K562 (cell line): Measurements from ENCODE around the gene HMX1.

ENCODE experiments used
- ATF6 ChIP-seq: sonication (generic); formaldehyde crosslinking; IDR thresholded peaks from 2 replicates; pipeline ENCODE4 v1.4.0; 2020; ENCODE audit warnings: mild to moderate bottlenecking, missing genetic modification reagents
- CTCF ChIP-seq, 3 experiments: IDR thresholded peaks in 2 of 3; conservative IDR thresholded peaks in 1 of 3; 2 replicates each; pipeline ENCODE4 v1.5.1; 2011 to 2012; ENCODE audit warnings: low read length in 3 of 3, mild to moderate bottlenecking in 3 of 3, control low read depth in 2 of 3, improper control_type of control experiment in 1 of 3, inconsistent platforms in 1 of 3, low read depth in 1 of 3, mixed read lengths in 1 of 3, moderate library complexity in 1 of 3; ENCODE audit not compliant: insufficient read depth in 2 of 3
- E2F4 ChIP-seq: sonication (generic); formaldehyde crosslinking; IDR thresholded peaks from 2 replicates; pipeline ENCODE4 v1.8.0; 2022; ENCODE audit warnings: mild to moderate bottlenecking, low read depth, missing genetic modification reagents
- MYC ChIP-seq, 2 experiments: fragments of 250-450 bp in 1 of 2; sonication (Bioruptor Pico) in 1 of 2; IDR thresholded peaks; 2 replicates each; pipeline versions ENCODE4 v1.5.1 to v1.6.1; 2012 to 2021; ENCODE audit warnings: low read depth in 2 of 2, borderline replicate concordance in 1 of 2, improper control_type of control experiment in 1 of 2, low read length in 1 of 2, mild to moderate bottlenecking in 1 of 2, moderate library complexity in 1 of 2
- TAF1 ChIP-seq: IDR thresholded peaks from 2 replicates; pipeline ENCODE4 v1.6.1; 2011; ENCODE audit warnings: mild to moderate bottlenecking, low read length, moderate library complexity; ENCODE audit not compliant: insufficient read depth, control insufficient read depth, severe bottlenecking; ENCODE audit errors: extremely low read depth
- TSHZ1 ChIP-seq: fragments of 250-450 bp; sonication (Bioruptor Pico); IDR thresholded peaks from 2 replicates; pipeline ENCODE4 v1.4.0; 2020; ENCODE audit warnings: mild to moderate bottlenecking, moderate library complexity

- TF ChIP-seq ATF6 (CRISPR knock-in tag) (no peak), CTCF (IDR thresholded peaks at IDR 0.05 in 2 of 3, conservative IDR thresholded peaks at IDR 0.05 in 1 of 3; ENCODE audit: insufficient read depth in 2 of 3, low read depth in 1 of 3, low read length in 3 of 3) (no peak), MYC (IDR thresholded peaks at IDR 0.05; ENCODE audit: low read depth, low read length) (no peak), MYC (CRISPR knock-in tag; IDR thresholded peaks at IDR 0.05; ENCODE audit: borderline replicate concordance, low read depth) (no peak), TSHZ1 (CRISPR knock-in tag) (no peak), TAF1 (no peak), E2F4 (CRISPR knock-in tag) (no peak)
Measured at GRCh38 chr4:8836664-8837171, 34.9 kb downstream of the HMX1 start.
